HG02885 (cell line): Measurements from ENCODE around the gene COA1.
"Not testable (repeated sequence)": the region's sequence is repeated elsewhere in the genome, so short reads cannot be mapped to it uniquely, and the experiment has no call there.

Source experiments
- ATAC-seq: cut with Tn5 transposase; IDR thresholded peaks from one replicate; pipeline ENCODE4 v1.9.1; 2021; ENCODE audit warnings: mild to moderate bottlenecking; ENCODE audit not compliant: unreplicated experiment, poor library complexity

COA1 gene, protein sequence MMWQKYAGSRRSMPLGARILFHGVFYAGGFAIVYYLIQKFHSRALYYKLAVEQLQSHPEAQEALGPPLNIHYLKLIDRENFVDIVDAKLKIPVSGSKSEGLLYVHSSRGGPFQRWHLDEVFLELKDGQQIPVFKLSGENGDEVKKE

GRCh38 chr7:43729214-43729923, at the start of gene COA1:
Gene COA1 (minus strand): TSS chr7:43729523. CDS start chr7:43648614, 80,909 bp downstream.
- ATAC-seq = peak; percentile 84

DNA sequence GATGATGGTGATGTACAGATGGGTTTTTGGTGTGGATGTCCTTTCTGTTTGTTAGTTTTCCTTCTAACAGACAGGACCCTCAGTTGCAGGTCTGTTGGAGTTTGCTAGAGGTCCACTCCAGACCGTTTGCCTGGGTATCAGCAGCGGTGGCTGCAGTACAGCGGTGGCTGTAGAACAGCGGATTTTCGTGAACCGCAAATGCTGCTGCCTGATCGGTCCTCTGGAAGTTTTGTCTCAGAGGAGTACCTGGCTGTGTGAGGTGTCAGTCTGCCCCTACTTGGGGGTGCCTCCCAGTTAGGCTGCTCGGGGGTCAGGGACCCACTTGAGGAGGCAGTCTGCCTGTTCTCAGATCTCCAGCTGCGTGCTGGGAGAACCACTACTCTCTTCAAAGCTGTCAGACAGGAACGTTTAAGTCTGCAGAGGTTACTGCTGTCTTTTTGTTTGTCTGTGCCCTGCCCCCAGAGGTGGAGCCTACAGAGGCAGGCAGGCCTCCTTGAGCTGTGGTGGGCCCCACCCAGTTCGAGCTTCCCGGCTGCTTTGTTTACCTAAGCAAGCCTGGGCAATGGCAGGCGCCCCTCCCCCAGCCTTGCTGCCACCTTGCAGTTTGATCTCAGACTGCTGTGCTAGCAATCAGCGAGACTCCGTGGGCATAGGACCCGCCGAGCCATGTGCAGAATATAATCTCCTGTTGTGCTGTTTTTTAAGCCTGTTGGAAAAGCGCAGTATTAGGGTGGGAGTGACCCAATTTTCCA, 49.1 kb upstream of the COA1 start:
- ATAC-seq = not testable (repeated sequence)

- ATAC-seq = not testable (repeated sequence)
Observed at GRCh38 chr7:43775255-43775654, 45.9 kb upstream of the COA1 start.

DNA sequence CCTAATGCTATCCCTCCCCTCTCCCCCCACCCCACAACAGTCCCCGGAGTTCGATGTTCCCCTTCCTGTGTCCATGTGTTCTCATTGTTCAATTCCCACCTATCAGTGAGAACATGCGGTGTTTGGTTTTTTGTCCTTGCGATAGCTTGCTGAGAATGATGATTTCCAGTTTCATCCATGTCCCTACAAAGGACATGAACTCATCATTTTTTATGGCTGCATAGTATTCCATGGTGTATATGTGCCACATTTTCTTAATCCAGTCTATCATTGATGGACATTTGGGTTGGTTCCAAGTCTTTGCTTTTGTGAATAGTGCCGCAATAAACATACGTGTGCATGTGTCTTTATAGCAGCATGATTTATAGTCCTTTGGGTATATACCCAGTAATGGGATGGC, 43.9 kb upstream of the COA1 start:
- ATAC-seq = not testable (repeated sequence)

GRCh38 chr7:43771573-43771972, 42.2 kb upstream of the COA1 start:
- ATAC-seq = no peak

- no peak for ATAC-seq
Observed at GRCh38 chr7:43771128-43771527, 41.8 kb upstream of the COA1 start.

GRCh38 chr7:43769791-43770465, 40.6 kb upstream of the COA1 start:
- ATAC-seq = no peak

DNA sequence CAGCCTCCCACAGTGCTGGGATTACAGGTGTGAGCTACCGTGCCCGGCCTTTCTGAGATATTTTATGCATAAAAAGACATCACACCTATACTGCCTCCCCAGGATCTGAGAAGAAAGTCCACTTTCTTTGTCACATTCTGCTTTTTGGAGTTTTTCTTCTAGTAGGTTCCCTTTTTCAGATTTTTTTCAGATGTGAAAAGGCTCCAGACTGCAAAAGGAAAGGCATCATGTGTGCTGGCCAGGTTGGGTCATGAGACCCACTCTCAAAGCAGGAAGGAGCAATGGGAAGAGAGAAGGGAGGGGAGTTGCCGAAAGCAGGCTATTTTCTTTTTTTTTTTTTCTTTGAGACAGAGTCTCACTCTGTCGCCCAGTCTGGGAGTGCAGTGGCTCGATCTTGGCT, 40.0 kb upstream of the COA1 start:
- ATAC-seq = no peak

- ATAC-seq = no peak
Observed at GRCh38 chr7:43768887-43769272, 39.6 kb upstream of the COA1 start.

- no peak for ATAC-seq
Observed at GRCh38 chr7:43768201-43768886, 39.0 kb upstream of the COA1 start.

DNA sequence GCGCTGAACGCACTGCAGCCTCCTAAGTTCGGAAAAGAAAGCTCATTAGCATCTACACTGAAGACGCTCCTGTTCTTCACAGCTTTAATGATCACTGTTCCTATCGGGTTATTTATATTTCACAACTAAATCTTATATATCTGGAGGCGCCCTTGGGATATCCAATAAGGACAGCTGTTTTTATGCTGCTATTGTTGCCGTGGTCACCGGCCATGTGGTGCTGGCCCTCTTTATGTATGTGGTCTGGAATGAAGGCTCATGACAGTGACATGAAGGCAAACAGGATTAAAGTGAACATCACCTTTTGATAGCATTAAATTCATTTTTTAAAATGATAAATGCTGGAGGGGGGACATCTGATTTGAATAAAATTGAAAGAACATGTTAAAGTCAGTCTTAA, 38.0 kb upstream of the COA1 start:
- no peak for ATAC-seq

GRCh38 chr7:43766564-43766963, 37.2 kb upstream of the COA1 start:
- no peak for ATAC-seq

GRCh38 chr7:43764807-43765491, 35.6 kb upstream of the COA1 start:
- ATAC-seq = no peak

DNA sequence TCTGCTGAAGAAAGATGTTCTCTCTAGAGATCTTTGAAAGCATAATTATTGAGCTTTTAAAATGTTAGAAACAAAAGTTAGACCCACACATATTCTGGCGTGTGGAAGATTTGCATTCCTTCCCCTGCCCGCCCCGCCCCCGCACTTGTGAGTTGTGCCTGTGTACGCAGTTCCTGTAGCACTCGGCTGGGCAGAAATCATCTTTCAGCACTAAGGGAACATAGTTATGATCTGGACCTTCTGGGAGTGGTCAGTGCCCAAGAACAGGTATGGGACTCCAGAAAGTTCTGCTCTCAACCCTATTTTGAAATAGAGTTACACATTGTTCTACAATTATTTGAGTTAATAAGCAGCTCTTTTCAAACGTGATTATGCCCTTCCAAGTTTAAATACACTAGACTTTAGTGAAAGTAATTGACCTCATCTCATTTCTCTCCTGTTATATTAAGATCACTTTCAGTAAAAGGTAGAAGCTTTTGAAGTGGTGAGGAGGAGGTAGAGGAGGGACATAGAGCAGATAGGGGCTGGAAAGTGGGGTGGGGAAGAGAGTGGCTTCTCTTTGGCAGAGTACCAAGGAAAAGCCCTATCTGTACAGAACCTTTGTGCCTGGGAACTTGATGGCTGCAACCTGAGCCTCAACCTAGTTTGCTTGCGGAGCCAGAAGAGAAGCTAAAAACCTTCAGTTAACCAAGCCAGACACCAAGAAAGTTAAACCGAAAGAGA, 34.9 kb upstream of the COA1 start:
- ATAC-seq = peak; percentile 80

DNA sequence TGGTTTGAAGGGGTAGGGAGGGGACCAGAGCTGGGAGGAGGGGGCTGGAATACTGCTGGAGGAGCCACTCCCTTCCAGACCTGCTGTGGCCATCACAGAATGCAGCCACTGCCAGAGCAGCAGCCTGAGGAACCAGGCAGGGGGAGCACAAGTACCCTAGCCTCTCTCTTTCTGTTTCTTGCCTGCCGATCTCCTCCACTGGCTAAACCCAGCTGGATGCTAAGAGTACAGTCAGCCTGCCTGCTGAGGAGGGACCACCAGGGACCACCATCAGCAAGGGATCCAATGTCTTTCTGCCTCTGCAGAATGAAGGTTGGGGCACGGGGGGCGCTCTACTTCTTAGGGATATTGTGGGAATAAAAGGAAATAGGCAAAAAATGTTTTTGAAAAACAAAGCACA, 33.9 kb upstream of the COA1 start:
- ATAC-seq = no peak

- ATAC-seq = no peak
Observed at GRCh38 chr7:43761938-43762692, 32.8 kb upstream of the COA1 start.

GRCh38 chr7:43761382-43761781, 32.1 kb upstream of the COA1 start:
- no peak for ATAC-seq

- no peak for ATAC-seq
Observed at GRCh38 chr7:43760861-43761260, 31.5 kb upstream of the COA1 start.
